HepG2 (cell line): ENCODE data around the gene ZNRF3. TPM values are rescaled to one million over a fixed set of nuclear protein-coding genes. Genes with fewer than 3 reads are reported as not detected.

Source experiments
- ATAC-seq: fragments of 200-7000 bp; cut with Tn5 transposase; 3 replicates; pipeline ENCODE4 v1.9.1; 2020; ENCODE audit warnings: mild to moderate bottlenecking, moderate library complexity
- BruUV-seq: library from RNA; stranded (reverse); fragments of 400-500 nt; replicated peaks from 2 replicates; lab custom pipeline; 2021; lab: Mats Ljungman, UMichigan
- CTCF ChIA-PET: fragments of 300-600 bp; formaldehyde crosslinking; extraction: SDS; loops from one replicate; lab custom pipeline; 2021; ENCODE audit warnings: low total read pairs, inconsistent platforms, low intra/inter-chr PET ratio; lab: Yijun Ruan, JAX
- POLR2A ChIA-PET: fragments of 350-600 bp; sonication (Branson Sonifier 250); formaldehyde crosslinking; loops from one replicate; lab custom pipeline; 2020; ENCODE audit warnings: antibody characterized with exemption, inconsistent platforms; lab: Yijun Ruan, JAX
- DNase-seq: peaks from one replicate; pipeline ENCODE4 v3.0.0-alpha.2; 2015; ENCODE audit warnings: low spot score
- FAIRE-seq: peaks from 3 replicates; lab custom pipeline; 2011; peaks lifted over from hg19 to GRCh38; lab: Jason Lieb, UNC
- H2AFZ ChIP-seq: one replicate; pipeline ENCODE4 v1.6.1; 2011; ENCODE audit warnings: low read length, inconsistent platforms
- H3K27ac ChIP-seq: fragments of 300-600 bp; 3 replicates; pipeline ENCODE4 v1.8.0; 2011; ENCODE audit warnings: mixed run types, mild to moderate bottlenecking, mixed read lengths, low read length, inconsistent platforms; ENCODE audit not compliant: insufficient read depth; ENCODE audit errors: extremely low read length
- H3K27me3 ChIP-seq, 2 experiments: fragments of 200-600 bp in 1 of 2; 2 replicates in 1 of 2; 3 replicates in 1 of 2; pipeline versions ENCODE4 v1.6.0 to v1.8.0; 2011; ENCODE audit warnings: low read length in 2 of 2, mild to moderate bottlenecking in 2 of 2, moderate library complexity in 2 of 2, inconsistent platforms in 1 of 2; ENCODE audit not compliant: insufficient read depth in 2 of 2, control insufficient read depth in 1 of 2
- H3K36me3 ChIP-seq, 2 experiments: fragments of 200-600 bp in 1 of 2; replicated peaks in 1 of 2; 2 replicates in 1 of 2; 3 replicates in 1 of 2; pipeline versions ENCODE4 v1.5.1 to v1.8.0; 2011; ENCODE audit warnings: low read length in 2 of 2, inconsistent platforms in 1 of 2; ENCODE audit not compliant: insufficient read depth in 2 of 2, control insufficient read depth in 1 of 2
- H3K4me1 ChIP-seq: 2 replicates; pipeline ENCODE4 v1.5.1; 2012; ENCODE audit warnings: low read length, inconsistent platforms; ENCODE audit not compliant: insufficient read depth
- H3K4me2 ChIP-seq: 2 replicates; pipeline ENCODE4 v1.6.0; 2011; ENCODE audit warnings: low read depth, low read length, inconsistent platforms
- H3K4me3 ChIP-seq, 3 experiments: fragments of 200-600 bp in 1 of 3; sonication (generic), shearing (Covaris generic) in 1 of 3; replicated peaks in 1 of 3; 2 replicates each; pipeline ENCODE4 v1.5.1; 2011 to 2016; ENCODE audit warnings: low read length in 3 of 3, inconsistent platforms in 2 of 3, low read depth in 2 of 3, mild to moderate bottlenecking in 2 of 3, control low read depth in 1 of 3, mixed read lengths in 1 of 3; ENCODE audit not compliant: insufficient read depth in 1 of 3
- H3K79me2 ChIP-seq: one replicate; pipeline ENCODE4 v1.6.1; 2011; ENCODE audit warnings: low read length, inconsistent platforms; ENCODE audit not compliant: insufficient read depth
- H3K9ac ChIP-seq: 2 replicates; pipeline ENCODE4 v1.6.0; 2011; ENCODE audit warnings: mild to moderate bottlenecking, low read depth, low read length, inconsistent platforms; ENCODE audit not compliant: insufficient read depth
- H3K9me3 ChIP-seq: 2 replicates; pipeline ENCODE4 v1.5.1; 2012; ENCODE audit warnings: mild to moderate bottlenecking, low read length
- H4K20me1 ChIP-seq: 2 replicates; pipeline ENCODE4 v1.6.0; 2011; ENCODE audit warnings: inconsistent platforms, mild to moderate bottlenecking, low read length, moderate library complexity; ENCODE audit not compliant: insufficient read depth
- LBX2 ChIP-seq: sonication (generic); formaldehyde crosslinking; IDR thresholded peaks from 2 replicates; pipeline ENCODE4 v1.5.0; 2020; ENCODE audit warnings: missing genetic modification reagents, mild to moderate bottlenecking, borderline replicate concordance
- NCOR1 ChIP-seq: fragments of 200-600 bp; sonication (generic); IDR thresholded peaks from 2 replicates; pipeline ENCODE4 v1.7.0; 2017; ENCODE audit warnings: antibody characterized with exemption, low read length, borderline replicate concordance
- RBM22 ChIP-seq: fragments of 200-400 bp; formaldehyde crosslinking; optimal IDR thresholded peaks from 2 replicates; pipeline ENCODE3; 2017; ENCODE audit warnings: mild to moderate bottlenecking, low read length, moderate library complexity
- TBP ChIP-seq: sonication (generic); formaldehyde crosslinking; IDR thresholded peaks from 2 replicates; pipeline ENCODE4 v1.5.0; 2020; ENCODE audit warnings: missing genetic modification reagents
- ZNF431 ChIP-seq: sonication (generic); formaldehyde crosslinking; IDR thresholded peaks from 2 replicates; pipeline ENCODE4 v1.9.0; 2022; ENCODE audit warnings: missing genetic modification reagents, low read depth, mild to moderate bottlenecking, borderline replicate concordance
- ZNF484 ChIP-seq: sonication (generic); formaldehyde crosslinking; IDR thresholded peaks from 2 replicates; pipeline ENCODE4 v1.5.1; 2020; ENCODE audit warnings: mild to moderate bottlenecking, low read depth, missing genetic modification reagents, borderline replicate concordance
- ZNF646 ChIP-seq: sonication (generic); formaldehyde crosslinking; IDR thresholded peaks from 2 replicates; pipeline ENCODE4 v1.9.0; 2021; ENCODE audit warnings: mild to moderate bottlenecking, missing genetic modification reagents
- ZNF768 ChIP-seq: sonication (generic); formaldehyde crosslinking; IDR thresholded peaks from 2 replicates; pipeline ENCODE4 v1.4.0; 2020; ENCODE audit warnings: missing genetic modification reagents
- WGBS: methylation state at CpG from one replicate; pipeline ENCODE4 v1.1.6; 2017; ENCODE audit warnings: low lambda C conversion rate; 5-methylcytosine and 5-hydroxymethylcytosine counted together
- in situ Hi-C: cut with HindIII; loops from 2 replicates; pipeline ENCODE4 v1.10.0; 2017; ENCODE audit warnings: low pct_unique_long_range_greater_than_20kb; ENCODE audit not compliant: extremely low pct_ligation_motif_present
- intact Hi-C: fragments of 100-400 bp; cut with micrococcal nuclease; formaldehyde crosslinking; loops from one replicate; pipeline ENCODE4 v1.10.0; 2022; ENCODE audit not compliant: unreplicated experiment
- polyA plus RNA-seq, 8 experiments: library from polyadenylated mRNA; depleted of rRNA in 3 of 8; stranded (reverse) in 7 of 8; unstranded in 1 of 8; fragments of >200 nt; fragmentation: Illumina TruSeq in 4 of 8; extraction: Trizol in 4 of 8; gene quantifications; 2 replicates each; pipeline versions ENCODE4 v1.2.1 to v1.2.3, GENCODE V29; 2011 to 2016; ENCODE audit warnings: low read depth in 4 of 8, missing spikeins in 1 of 8, mixed read lengths in 1 of 8; ENCODE audit not compliant: insufficient read depth in 1 of 8
- total RNA-seq, 5 experiments: library from RNA; depleted of rRNA; stranded (reverse); fragments of >200 nt; fragmentation: Illumina TruSeq; extraction: Trizol; gene quantifications; 2 replicates each; pipeline ENCODE4 v1.2.3, GENCODE V29; 2016; ENCODE audit warnings: low read depth in 1 of 5

Gene ZNRF3
- total and polyA plus RNA-seq, 2 of the 13 experiments (the other 11 are each of a cell fraction or from before 2014, with no cell fraction given), result 20.3 to 36.7 TPM

GRCh38 chr22:28906312-28906711 lies 22.9 kb downstream of the ZNRF3 start:
- Histone ChIP-seq H3K27me3 (no peaks in the 10 kb centered on the region), H3K27ac (no peak overlapping the region), H3K4me3 (no peak overlapping the region), H3K79me2 (peaks cover 98% of the 10 kb centered on the region), H4K20me1 (peaks cover 65% of the 10 kb centered on the region), H3K9ac (no peak overlapping the region), H3K4me1 (peaks cover 100% of the 10 kb centered on the region), H3K4me2 (no peak overlapping the region), H3K36me3 (peaks cover 6 to 26% of the 10 kb centered on the region in 2 experiments), H3K9me3 (no peaks in the 10 kb centered on the region), H2AFZ (no peak overlapping the region)
- ChIA-PET CTCF (no interaction called here), POLR2A (no interaction called here)
- in situ Hi-C loops, result no loop called here
- DNase-seq, result no peak
- no TSS peak for BruUV-seq
- 81% methylated on average over 2 of the region's 2 CpGs for WGBS
- intact Hi-C loops, result no loop called here
- no peak for ATAC-seq
- FAIRE-seq, result no peak
- TF ChIP-seq ZNF768 (peak; percentile 64; the same call in 1 of the 2 replicates), RBM22 (peak; percentile 84), TBP (CRISPR knock-in tag) (no peak)

GRCh38 chr22:28907311-28908008 lies 24.1 kb downstream of the ZNRF3 start:
- no peaks in the 10 kb centered on the region for H3K27me3 ChIP-seq
- in situ Hi-C loops (no loop called here), intact Hi-C loops (no loop called here)
- FAIRE-seq (no peak), DNase-seq (no peak), ATAC-seq (no peak)
- peaks cover 6 to 24% of the 10 kb centered on the region in 2 experiments for H3K36me3 ChIP-seq
- peaks cover 100% of the 10 kb centered on the region for H3K4me1 ChIP-seq
- no peak overlapping the region for H2AFZ ChIP-seq
- no peak overlapping the region for H3K4me2 ChIP-seq
- no TSS peak for BruUV-seq
- no peak for TF ChIP-seq LBX2
- TF ChIP-seq ZNF484 (CRISPR knock-in tag), result no peak
- TF ChIP-seq ZNF431 (CRISPR knock-in tag), result no peak
- no peak for TF ChIP-seq ZNF646
- TF ChIP-seq NCOR1, result no peak
- no peak overlapping the region for H3K9ac ChIP-seq
- ChIA-PET POLR2A (interaction anchor here (1.2 kb wide), 1 partner anchor 17 kb away, joined by 4 read pairs; no protein-coding TSS in a partner anchor), CTCF (no interaction called here)
- WGBS, result 97% methylated on average over 5 of the region's 5 CpGs
- no peak overlapping the region for H3K27ac ChIP-seq
- H3K79me2 ChIP-seq, result peaks cover 97% of the 10 kb centered on the region
- peaks cover 64% of the 10 kb centered on the region for H4K20me1 ChIP-seq
- no peaks in the 10 kb centered on the region for H3K9me3 ChIP-seq
- no peak overlapping the region for H3K4me3 ChIP-seq
